IMR-90 (cell line): Measurements from ENCODE around the gene PSMC4. TPM values are rescaled to one million over a fixed set of nuclear protein-coding genes. Genes with fewer than 3 reads are reported as not detected.

Source experiments
- ATAC-seq: fragments of 200-7000 bp; cut with Tn5 transposase; 2 replicates; pipeline ENCODE4 v1.9.1; 2020; ENCODE audit warnings: low read depth, mild to moderate bottlenecking, moderate library complexity
- BruUV-seq: library from RNA; stranded (reverse); fragments of 400-500 nt; replicated peaks from 2 replicates; lab custom pipeline; 2021; lab: Mats Ljungman, UMichigan
- CTCF ChIA-PET: fragments of 300-600 bp; formaldehyde crosslinking; extraction: SDS; loops from one replicate; lab custom pipeline; 2021; ENCODE audit warnings: antibody characterized with exemption; lab: Yijun Ruan, JAX
- POLR2A ChIA-PET: fragments of 300-600 bp; sonication (Branson Sonifier 250); formaldehyde crosslinking; loops from one replicate; lab custom pipeline; 2022; ENCODE audit warnings: antibody characterized with exemption; ENCODE audit not compliant: unreplicated experiment; lab: Charles Lee
- DNase-seq: peaks from one replicate; pipeline ENCODE4 v3.0.0; 2013
- H2AFZ ChIP-seq: replicated peaks from 2 replicates; pipeline ENCODE3; 2013; ENCODE audit warnings: low read length, mild to moderate bottlenecking; ENCODE audit not compliant: poor library complexity
- H2AK5ac ChIP-seq: 2 replicates; pipeline ENCODE4 v1.6.1; 2013; ENCODE audit warnings: low read depth, low read length, inconsistent platforms
- H2AK9ac ChIP-seq: replicated peaks from 2 replicates; pipeline ENCODE3; 2013; ENCODE audit warnings: mild to moderate bottlenecking, low read depth, low read length, moderate library complexity; ENCODE audit not compliant: poor library complexity
- H2BK120ac ChIP-seq: 2 replicates; pipeline ENCODE4 v1.6.1; 2013; ENCODE audit warnings: low read depth, low read length, inconsistent platforms
- H2BK15ac ChIP-seq: 3 replicates; pipeline ENCODE4 v1.6.1; 2013; ENCODE audit warnings: low read depth, low read length, inconsistent platforms
- H2BK20ac ChIP-seq: 2 replicates; pipeline ENCODE4 v1.6.1; 2013; ENCODE audit warnings: low read depth, mild to moderate bottlenecking, inconsistent platforms, low read length, moderate library complexity
- H2BK5ac ChIP-seq: 2 replicates; pipeline ENCODE4 v1.6.1; 2013; ENCODE audit warnings: mild to moderate bottlenecking, low read depth, low read length, inconsistent platforms; ENCODE audit not compliant: poor library complexity, severe bottlenecking
- H3K14ac ChIP-seq: replicated peaks from 2 replicates; pipeline ENCODE4 v1.6.1; 2013; ENCODE audit warnings: low read depth, low read length, inconsistent platforms
- H3K18ac ChIP-seq: 2 replicates; pipeline ENCODE4 v1.6.1; 2013; ENCODE audit warnings: low read depth, low read length, control low read depth
- H3K23ac ChIP-seq: 2 replicates; pipeline ENCODE4 v1.6.1; 2013; ENCODE audit warnings: low read depth, low read length, inconsistent platforms
- H3K27ac ChIP-seq: 2 replicates; pipeline ENCODE4 v1.5.1; 2013; ENCODE audit warnings: mild to moderate bottlenecking, control low read depth, low read length; ENCODE audit not compliant: insufficient read depth
- H3K27me3 ChIP-seq: 2 replicates; pipeline ENCODE4 v1.6.1; 2013; ENCODE audit warnings: low read length; ENCODE audit not compliant: control insufficient read depth, insufficient read depth
- H3K36me3 ChIP-seq: 2 replicates; pipeline ENCODE4 v1.6.1; 2013; ENCODE audit warnings: low read length, mixed read lengths; ENCODE audit not compliant: control insufficient read depth, insufficient read depth
- H3K4ac ChIP-seq: 2 replicates; pipeline ENCODE4 v1.6.1; 2013; ENCODE audit warnings: low read depth, low read length, inconsistent platforms
- H3K4me1 ChIP-seq: 2 replicates; pipeline ENCODE4 v1.6.1; 2013; ENCODE audit warnings: low read length, mixed read lengths; ENCODE audit not compliant: control insufficient read depth, insufficient read depth
- H3K4me2 ChIP-seq: 2 replicates; pipeline ENCODE4 v1.6.1; 2013; ENCODE audit warnings: low read depth, mild to moderate bottlenecking, control low read depth, low read length, moderate library complexity
- H3K4me3 ChIP-seq: 2 replicates; pipeline ENCODE4 v1.5.1; 2013; ENCODE audit warnings: low read depth, mild to moderate bottlenecking, control low read depth, low read length, moderate library complexity; ENCODE audit not compliant: insufficient read depth
- H3K56ac ChIP-seq: 2 replicates; pipeline ENCODE4 v1.6.1; 2013; ENCODE audit warnings: low read length, inconsistent platforms; ENCODE audit not compliant: insufficient read depth; ENCODE audit errors: extremely low read depth
- H3K79me1 ChIP-seq, 2 experiments: 2 replicates each; pipeline ENCODE4 v1.6.1; 2013; ENCODE audit warnings: low read length in 2 of 2, inconsistent platforms in 1 of 2, low read depth in 1 of 2
- H3K9ac ChIP-seq: 2 replicates; pipeline ENCODE4 v1.6.1; 2013; ENCODE audit warnings: low read depth, low read length, control low read depth
- H3K9me1 ChIP-seq: 2 replicates; pipeline ENCODE4 v1.6.1; 2013; ENCODE audit warnings: low read length, inconsistent platforms; ENCODE audit not compliant: insufficient read depth
- H3K9me3 ChIP-seq: 2 replicates; pipeline ENCODE4 v1.6.1; 2013; ENCODE audit warnings: low read length; ENCODE audit not compliant: control insufficient read depth, insufficient read depth
- H4K20me1 ChIP-seq: 2 replicates; pipeline ENCODE4 v1.6.1; 2013; ENCODE audit warnings: low read length, inconsistent platforms; ENCODE audit not compliant: insufficient read depth
- H4K5ac ChIP-seq: 2 replicates; pipeline ENCODE4 v1.6.1; 2013; ENCODE audit warnings: mild to moderate bottlenecking, low read depth, low read length, control low read depth
- H4K8ac ChIP-seq, 2 experiments: 2 replicates each; pipeline ENCODE4 v1.6.1; 2013; ENCODE audit warnings: low read depth in 2 of 2, low read length in 2 of 2, control low read depth in 1 of 2, inconsistent platforms in 1 of 2
- H4K91ac ChIP-seq: 2 replicates; pipeline ENCODE4 v1.6.1; 2013; ENCODE audit warnings: low read depth, low read length, inconsistent platforms; ENCODE audit not compliant: insufficient read depth
- CEBPB ChIP-seq: IDR thresholded peaks from 2 replicates; pipeline ENCODE4 v1.6.1; 2012; ENCODE audit warnings: low read depth, low read length, improper control_type of control experiment
- ELK1 ChIP-seq: fragments of 150-350 bp; IDR thresholded peaks from 2 replicates; pipeline ENCODE4 v1.6.1; 2016; ENCODE audit warnings: low read depth, mild to moderate bottlenecking, low read length, moderate library complexity, borderline replicate concordance
- FOS ChIP-seq: fragments of 150-350 bp; IDR thresholded peaks from 2 replicates; pipeline ENCODE4 v1.6.1; 2016; ENCODE audit warnings: low read depth, low read length
- MAFK ChIP-seq: IDR thresholded peaks from 2 replicates; pipeline ENCODE4 v1.6.1; 2012; ENCODE audit warnings: low read depth, low read length, improper control_type of control experiment
- MAZ ChIP-seq: IDR thresholded peaks from 2 replicates; pipeline ENCODE4 v1.6.1; 2012; ENCODE audit warnings: low read depth, mild to moderate bottlenecking, low read length, improper control_type of control experiment, moderate library complexity, borderline replicate concordance
- NFE2L2 ChIP-seq: fragments of 150-350 bp; IDR thresholded peaks from 2 replicates; pipeline ENCODE4 v1.6.1; 2016; ENCODE audit warnings: low read depth, mild to moderate bottlenecking, low read length
- POLR2A ChIP-seq: IDR thresholded peaks from 2 replicates; pipeline ENCODE4 v1.6.1; 2012; ENCODE audit warnings: mild to moderate bottlenecking, low read depth, low read length
- RAD21 ChIP-seq: IDR thresholded peaks from 2 replicates; pipeline ENCODE4 v1.6.1; 2012; ENCODE audit warnings: low read length, improper control_type of control experiment
- RCOR1 ChIP-seq: IDR thresholded peaks from 2 replicates; pipeline ENCODE4 v1.6.1; 2012; ENCODE audit warnings: mild to moderate bottlenecking, low read length, improper control_type of control experiment; ENCODE audit not compliant: insufficient replicate concordance
- RFX5 ChIP-seq: IDR thresholded peaks from 2 replicates; pipeline ENCODE4 v1.8.0; 2012; ENCODE audit warnings: low read depth, mild to moderate bottlenecking, low read length, moderate library complexity
- SMC3 ChIP-seq: fragments of 150-350 bp; IDR thresholded peaks from 2 replicates; pipeline ENCODE4 v1.6.1; 2016; ENCODE audit warnings: low read depth, mild to moderate bottlenecking, antibody characterized with exemption, low read length, moderate library complexity
- USF2 ChIP-seq: fragments of 150-350 bp; IDR thresholded peaks from 2 replicates; pipeline ENCODE4 v1.6.1; 2017; ENCODE audit warnings: mild to moderate bottlenecking, antibody characterized with exemption, low read length, low read depth
- WGBS, 2 experiments: methylation state at CpG; one replicate each; pipeline versions ENCODE4 v1.1.5 to v1.1.7; 2013; ENCODE audit warnings: missing lambda C conversion rate in 2 of 2; ENCODE audit not compliant: insufficient read length in 1 of 2; ENCODE audit errors: extremely low coverage in 2 of 2; 5-methylcytosine and 5-hydroxymethylcytosine counted together
- dilution Hi-C: fragments of 300-500 bp; cut with HindIII; formaldehyde crosslinking; loops from one replicate; pipeline ENCODE4 v1.14.3; 2018; ENCODE audit warnings: low sequenced_read_pairs; ENCODE audit not compliant: unreplicated experiment
- in situ Hi-C: fragments of 300-500 bp; cut with MboI; formaldehyde crosslinking; loops from 3 replicates; pipeline ENCODE4 v1.14.3; 2019; ENCODE audit warnings: low sequenced_read_pairs, inconsistent platforms, mixed read lengths
- intact Hi-C: fragments of 100-400 bp; cut with micrococcal nuclease; formaldehyde crosslinking; loops from 2 replicates; pipeline ENCODE4 v1.10.0; 2022
- polyA plus RNA-seq, 3 experiments: library from polyadenylated mRNA; depleted of rRNA; stranded (reverse); fragments of >200 nt; gene quantifications; 2 replicates each; pipeline ENCODE4 v1.2.3, GENCODE V29; 2012; ENCODE audit warnings: low replicate concordance in 1 of 3
- total RNA-seq: library from RNA; depleted of rRNA; stranded (reverse); fragments of >200 nt; gene quantifications from 2 replicates; pipeline ENCODE4 v1.2.3, GENCODE V29; 2012

PSMC4 gene
- total and polyA plus RNA-seq, 2 of the 4 experiments (the other 2 are of a cell fraction): 148 to 216 TPM

GRCh38 chr19:40005691-40006272, 34.8 kb downstream of the PSMC4 start:
- no peak overlapping the region for H4K91ac ChIP-seq
- H2AK5ac ChIP-seq: no peak overlapping the region
- H3K9me3 ChIP-seq: no peaks in the 10 kb centered on the region
- no peaks in the 10 kb centered on the region for H3K79me1 ChIP-seq
- H4K20me1 ChIP-seq: no peaks in the 10 kb centered on the region
- H3K4me2 ChIP-seq: no peak overlapping the region; the same call in 1 of the 2 replicates
- CTCF ChIA-PET: interaction anchor here (1.5 kb wide), 1 partner anchor 10 kb away, joined by 3 read pairs; no protein-coding TSS in a partner anchor
- H4K8ac ChIP-seq: no peak overlapping the region
- peak overlapping the region; percentile 40; the same call in 1 of the 2 replicates for H2BK20ac ChIP-seq
- H4K5ac ChIP-seq: no peak overlapping the region; the same call in 1 of the 2 replicates
- H3K4ac ChIP-seq: peak overlapping the region; percentile 22; the same call in 1 of the 2 replicates
- WGBS, 2 experiments: no CpG with 5 or more reads among the region's 4 CpGs
- peak overlapping the region; percentile 27 for H2BK5ac ChIP-seq
- no peak overlapping the region for H3K56ac ChIP-seq
- TF ChIP-seq MAZ (no peak), ELK1 (no peak), NFE2L2 (no peak), RAD21 (no peak), RFX5 (no peak), MAFK (no peak), CEBPB (no peak), RCOR1 (no peak), SMC3 (no peak), POLR2A (no peak), FOS (no peak), USF2 (no peak)
- H3K4me1 ChIP-seq: peaks cover 5% of the 10 kb centered on the region; the same call in 1 of the 2 replicates
- H3K27me3 ChIP-seq: no peaks in the 10 kb centered on the region
- H2BK15ac ChIP-seq: no peak overlapping the region
- no peak overlapping the region; the same call in 1 of the 2 replicates for H2BK120ac ChIP-seq
- in situ Hi-C loops (no loop called here), intact Hi-C loops (no loop called here), dilution Hi-C loops (no loop called here)
- H2AK9ac ChIP-seq: no peak overlapping the region
- POLR2A ChIA-PET: no interaction called here
- no peak overlapping the region for H3K14ac ChIP-seq
- DNase-seq (no peak), ATAC-seq (no peak)
- H2AFZ ChIP-seq: no peak overlapping the region
- 0 out of 2 replicates have a peak, but pooled peaks cover 4% of the 10 kb centered on the region for H3K9me1 ChIP-seq
- H3K18ac ChIP-seq: peak overlapping the region; percentile 38; the same call in 1 of the 2 replicates
- H3K23ac ChIP-seq: no peak overlapping the region
- H3K27ac ChIP-seq: no peak overlapping the region
- H3K36me3 ChIP-seq: peaks cover 8% of the 10 kb centered on the region
- H3K9ac ChIP-seq: no peak overlapping the region
- H3K4me3 ChIP-seq: no peak overlapping the region
- BruUV-seq: no TSS peak
